ENCODE results near the gene CDK6.

CDK6 gene

GRCh38 chr7:92778972-92779371, 57.4 kb downstream of the CDK6 start:
- H3K9ac ChIP-seq (ENCODE audit: low read length) = no peak overlapping the region
- TF ChIP-seq EZH2 (IDR thresholded peaks at IDR 0.05; ENCODE audit: borderline replicate concordance, low read length) = no peak
- peak; percentile 46 for TF ChIP-seq CTCF (IDR thresholded peaks at IDR 0.05; ENCODE audit: low read length)
- no peak overlapping the region for H2AFZ ChIP-seq (ENCODE audit: low read length)
- H4K20me1 ChIP-seq (ENCODE audit: insufficient read depth, low read length) = no peaks in the 10 kb centered on the region
- no peaks in the 10 kb centered on the region for H3F3A ChIP-seq (ENCODE audit: insufficient read depth, low read length)
- H3K9me3 ChIP-seq (ENCODE audit: low read length) = peaks cover 4% of the 10 kb centered on the region; the same call in 1 of the 2 replicates
- H3K4me1 ChIP-seq (ENCODE audit: insufficient read depth, low read length, severe bottlenecking) = peaks cover 25% of the 10 kb centered on the region
- no peaks in the 10 kb centered on the region for H3K9me2 ChIP-seq (ENCODE audit: low read depth, low read length)
- no peaks in the 10 kb centered on the region for H3K27me3 ChIP-seq (ENCODE audit: insufficient read depth, low read length)
- H3K79me2 ChIP-seq (ENCODE audit: insufficient read depth, low read length) = peaks cover 39% of the 10 kb centered on the region; the same call in 1 of the 2 replicates
- peaks cover 11% of the 10 kb centered on the region for H3K36me3 ChIP-seq (ENCODE audit: insufficient read depth, low read length)
- peak overlapping the region; percentile 21; the same call in 1 of the 2 replicates for H3K4me2 ChIP-seq (ENCODE audit: low read length)
- H3K4me3 ChIP-seq (ENCODE audit: low read depth, low read length, poor library complexity, severe bottlenecking) = no peak overlapping the region
- peak overlapping the region; percentile 50 for H3K27ac ChIP-seq (ENCODE audit: low read depth, low read length, poor library complexity, severe bottlenecking)

GRCh38 chr7:92777993-92778392, 58.4 kb downstream of the CDK6 start:
- Histone ChIP-seq H2AFZ (ENCODE audit: low read length) (no peak overlapping the region), H3K9me3 (ENCODE audit: low read length) (peaks cover 4% of the 10 kb centered on the region; the same call in 1 of the 2 replicates), H3K4me1 (ENCODE audit: insufficient read depth, low read length, severe bottlenecking) (peaks cover 25% of the 10 kb centered on the region), H3K27me3 (ENCODE audit: insufficient read depth, low read length) (no peaks in the 10 kb centered on the region), H3K9ac (ENCODE audit: low read length) (no peak overlapping the region), H3K27ac (ENCODE audit: low read depth, low read length, poor library complexity, severe bottlenecking) (peak overlapping the region; percentile 30), H3K4me2 (ENCODE audit: low read length) (no peak overlapping the region), H4K20me1 (ENCODE audit: insufficient read depth, low read length) (no peaks in the 10 kb centered on the region), H3K79me2 (ENCODE audit: insufficient read depth, low read length) (peaks cover 34% of the 10 kb centered on the region; the same call in 1 of the 2 replicates), H3K9me2 (ENCODE audit: low read depth, low read length) (no peaks in the 10 kb centered on the region), H3K36me3 (ENCODE audit: insufficient read depth, low read length) (peaks cover 21% of the 10 kb centered on the region), H3K4me3 (ENCODE audit: low read depth, low read length, poor library complexity, severe bottlenecking) (no peak overlapping the region), H3F3A (ENCODE audit: insufficient read depth, low read length) (no peaks in the 10 kb centered on the region)
- no peak for TF ChIP-seq CTCF (IDR thresholded peaks at IDR 0.05; ENCODE audit: low read length)
- TF ChIP-seq EZH2 (IDR thresholded peaks at IDR 0.05; ENCODE audit: borderline replicate concordance, low read length) = no peak

GRCh38 chr7:92773808-92774207, 62.6 kb downstream of the CDK6 start:
- no peak for TF ChIP-seq CTCF (IDR thresholded peaks at IDR 0.05; ENCODE audit: low read length)
- TF ChIP-seq EZH2 (IDR thresholded peaks at IDR 0.05; ENCODE audit: borderline replicate concordance, low read length) = no peak
- Histone ChIP-seq H3K36me3 (ENCODE audit: insufficient read depth, low read length) (peaks cover 37% of the 10 kb centered on the region), H3K4me3 (ENCODE audit: low read depth, low read length, poor library complexity, severe bottlenecking) (no peak overlapping the region), H3K4me2 (ENCODE audit: low read length) (no peak overlapping the region), H3K9me2 (ENCODE audit: low read depth, low read length) (no peaks in the 10 kb centered on the region), H3K9me3 (ENCODE audit: low read length) (peaks cover 4% of the 10 kb centered on the region; the same call in 1 of the 2 replicates), H3K27me3 (ENCODE audit: insufficient read depth, low read length) (no peaks in the 10 kb centered on the region), H4K20me1 (ENCODE audit: insufficient read depth, low read length) (no peaks in the 10 kb centered on the region), H2AFZ (ENCODE audit: low read length) (no peak overlapping the region), H3K9ac (ENCODE audit: low read length) (no peak overlapping the region), H3K79me2 (ENCODE audit: insufficient read depth, low read length) (peaks cover 8% of the 10 kb centered on the region; the same call in 1 of the 2 replicates), H3K4me1 (ENCODE audit: insufficient read depth, low read length, severe bottlenecking) (peaks cover 4% of the 10 kb centered on the region), H3F3A (ENCODE audit: insufficient read depth, low read length) (no peaks in the 10 kb centered on the region), H3K27ac (ENCODE audit: low read depth, low read length, poor library complexity, severe bottlenecking) (no peak overlapping the region)

All from OCI-LY1 (cell line).